Right lobe of liver (tissue), 6 donors: Measurements from ENCODE around the gene CSNK1G3. TPM values are rescaled to one million over a fixed set of nuclear protein-coding genes. Genes with fewer than 3 reads are reported as not detected.
"Not testable (repeated sequence)": the region's sequence is repeated elsewhere in the genome, so short reads cannot be mapped to it uniquely, and the experiment has no call there.

ENCODE experiments used
- ATAC-seq, 4 donors: fragments of 200-7000 bp; cut with Tn5 transposase; one replicate each; pipeline ENCODE4 v1.9.1; 2020; ENCODE audit warnings: mild to moderate bottlenecking in 4 of 4, moderate library complexity in 4 of 4
- DNase-seq, 3 donors: peaks; one replicate each; pipeline ENCODE4 v3.0.0-alpha.2; 2020
- H3K27ac ChIP-seq, 3 donors: fragments of 200-600 bp; one replicate each; pipeline ENCODE4 v1.8.0; 2022
- H3K27me3 ChIP-seq, 2 donors: fragments of 200-600 bp; one replicate each; pipeline ENCODE4 v1.8.0; 2022
- H3K36me3 ChIP-seq, 4 donors: fragments of 200-600 bp; sonication (generic) in 1 of 4; one replicate each; pipeline versions ENCODE4 v1.5.1 to v1.8.0; 2017 to 2022; ENCODE audit warnings: control low read depth in 1 of 4
- H3K4me1 ChIP-seq, 4 donors: fragments of 200-600 bp; sonication (generic) in 1 of 4; one replicate each; pipeline versions ENCODE4 v1.5.1 to v1.8.0; 2017 to 2022; ENCODE audit warnings: control low read depth in 1 of 4
- H3K4me3 ChIP-seq, 3 donors: fragments of 200-600 bp; one replicate each; pipeline ENCODE4 v1.8.0; 2022
- H3K9me3 ChIP-seq, 4 donors: fragments of 200-600 bp; sonication (generic) in 1 of 4; one replicate each; pipeline versions ENCODE4 v1.5.1 to v1.8.0; 2017 to 2022; ENCODE audit warnings: control low read depth in 1 of 4
- CTCF ChIP-seq, 4 donors: fragments of 200-600 bp in 3 of 4; fragments of 450-650 bp in 1 of 4; IDR thresholded peaks; one replicate each; pipeline versions ENCODE4 v1.5.1 to v1.8.0; 2016 to 2022; ENCODE audit warnings: antibody characterized with exemption in 4 of 4, mild to moderate bottlenecking in 2 of 4
- POLR2A ChIP-seq: fragments of 450-650 bp; IDR thresholded peaks from one replicate; pipeline ENCODE4 v1.6.1; 2017; ENCODE audit warnings: antibody characterized with exemption, mild to moderate bottlenecking
- WGBS: methylation state at CpG from one replicate; pipeline ENCODE4 v1.1.6; 2018; ENCODE audit warnings: low coverage, low lambda C conversion rate; ENCODE audit not compliant: insufficient coverage; ENCODE audit errors: missing lambda C conversion rate; 5-methylcytosine and 5-hydroxymethylcytosine counted together
- intact Hi-C, 2 donors: fragments of 100-400 bp; cut with DNase I; formaldehyde crosslinking; loops; one replicate each; pipeline versions ENCODE4 v1.11.2 to v1.14.1; 2022
- total RNA-seq, 6 experiments: library from RNA; depleted of rRNA in 2 of 6; stranded (reverse); fragments of >200 nt in 2 of 6; fragmentation: NEBNext Ultra II Directional in 3 of 6; extraction: Animal tissue kit (Norgen Biotek cat#: 25700) in 3 of 6; gene quantifications; one replicate each; pipeline versions ENCODE4 v1.1.0 to v1.2.4, GENCODE V29; 2016 to 2023
- donor health status: DM: no; HTN: yes; CAD: no.
- donor health status: DM: no; HTN: no; CAD: no.
- donor health status: DM: no; HTN: no; CAD: no.
- donor health status: DM: no; HTN: yes; CAD: no.
- donor health status: DM: no; HTN: yes; CAD: no.

CSNK1G3 gene
- total RNA-seq, 6 experiments from 2014 or later = 17.4 to 25.6 (median 19.6) TPM

DNA sequence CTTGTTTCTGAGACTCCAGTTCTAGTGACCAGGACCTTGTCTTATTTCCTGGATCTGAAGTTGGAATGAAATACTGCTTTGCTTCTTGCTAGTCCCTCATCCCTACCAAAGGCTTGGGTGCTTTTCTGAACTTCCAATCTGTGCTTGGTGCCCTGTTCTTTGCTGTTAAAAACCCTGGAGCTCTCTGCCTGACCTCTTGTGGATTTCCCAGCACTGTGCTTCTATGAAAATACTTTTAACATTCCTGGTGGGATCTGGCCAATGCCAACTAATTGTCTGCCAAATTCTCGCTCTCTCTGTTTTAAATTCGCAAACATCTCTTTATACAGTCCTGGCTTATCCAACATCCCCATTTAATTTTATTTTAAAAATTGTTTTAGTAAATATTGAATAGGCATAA, 26.7 kb upstream of the CSNK1G3 start:
- no peak for DNase-seq
- 46% methylated on average over 2 of the region's 2 CpGs for WGBS
- no peaks in the 10 kb centered on the region for H3K36me3 ChIP-seq
- no peaks in the 10 kb centered on the region for H3K27me3 ChIP-seq
- H3K4me1 ChIP-seq = peaks cover 0 to 13% (median 6%) of the 10 kb centered on the region in 4 donors
- H3K9me3 ChIP-seq = no peaks in the 10 kb centered on the region
- ATAC-seq = peak; percentile 56 to 68 (median 66)
- no peak overlapping the region for H3K4me3 ChIP-seq
- intact Hi-C loops = no loop called here
- no peak for TF ChIP-seq POLR2A
- peak in 3 of 4 donors; percentile 20 to 23 (median 21) for TF ChIP-seq CTCF (IDR thresholded peaks at IDR 0.05)
- no peak overlapping the region for H3K27ac ChIP-seq

DNA sequence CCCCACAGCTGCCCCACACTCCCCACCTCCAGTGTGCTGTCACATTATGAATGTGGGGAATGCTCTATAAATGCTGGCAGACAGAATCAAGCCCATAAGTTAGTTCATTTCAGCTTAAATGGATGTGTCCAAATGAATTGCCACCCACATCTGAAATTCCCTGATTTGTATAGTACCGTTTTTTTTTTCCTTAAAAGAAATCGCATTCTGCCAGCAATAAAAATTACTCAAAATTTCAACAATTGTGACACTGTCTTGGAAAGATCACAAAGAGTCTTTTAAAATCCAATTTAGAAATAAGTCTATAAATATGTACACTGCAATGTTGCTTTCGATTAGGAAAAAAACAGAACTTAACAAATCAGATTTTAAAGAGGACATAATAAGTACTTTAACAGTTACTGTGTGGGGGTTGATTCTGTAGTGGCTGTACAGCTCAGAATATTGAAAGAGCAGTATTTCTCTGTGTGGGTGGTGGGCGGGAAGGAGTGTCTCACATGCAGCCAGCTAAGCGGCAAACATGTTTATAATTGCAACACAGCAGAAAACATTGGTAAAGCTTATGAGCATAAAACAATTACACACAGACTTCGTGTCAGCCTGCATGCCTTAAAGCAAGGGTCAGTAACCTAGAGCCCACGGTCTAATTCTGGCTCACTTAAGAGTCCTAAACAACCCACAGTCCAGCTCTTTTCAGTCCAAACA, 24.9 kb upstream of the CSNK1G3 start:
- DNase-seq (peak in 1 of 3 donors; percentile 18), ATAC-seq (peak; percentile 41 to 81 (median 64))
- H3K27me3 ChIP-seq = no peaks in the 10 kb centered on the region
- intact Hi-C loops = no loop called here
- 15% methylated on average over 7 of the region's 7 CpGs for WGBS
- H3K9me3 ChIP-seq = no peaks in the 10 kb centered on the region
- H3K4me1 ChIP-seq = peaks cover 0 to 13% (median 6%) of the 10 kb centered on the region in 4 donors
- H3K4me3 ChIP-seq = no peak overlapping the region
- no peak overlapping the region for H3K27ac ChIP-seq
- no peak for TF ChIP-seq POLR2A
- no peak for TF ChIP-seq CTCF (IDR thresholded peaks at IDR 0.05)
- no peaks in the 10 kb centered on the region for H3K36me3 ChIP-seq

GRCh38 chr5:123490974-123491373, 21.0 kb upstream of the CSNK1G3 start:
- Histone ChIP-seq H3K27ac (no peak overlapping the region), H3K27me3 (no peaks in the 10 kb centered on the region), H3K4me3 (no peak overlapping the region), H3K4me1 (peaks cover 0 to 9% (median 0%) of the 10 kb centered on the region in 4 donors), H3K36me3 (no peaks in the 10 kb centered on the region), H3K9me3 (no peaks in the 10 kb centered on the region)
- ATAC-seq (no peak), DNase-seq (no peak)
- no peak for TF ChIP-seq POLR2A
- intact Hi-C loops = no loop called here
- 77% methylated on average over 5 of the region's 5 CpGs for WGBS

- H3K4me3 ChIP-seq, intact Hi-C loops, DNase-seq, H3K36me3 ChIP-seq, H3K9me3 ChIP-seq, ATAC-seq, H3K27ac ChIP-seq, H3K27me3 ChIP-seq, H3K4me1 ChIP-seq: not testable (repeated sequence)
- 77% methylated on average over 2 of the region's 2 CpGs for WGBS
Measured at GRCh38 chr5:123495211-123495610, 16.8 kb upstream of the CSNK1G3 start.

DNA sequence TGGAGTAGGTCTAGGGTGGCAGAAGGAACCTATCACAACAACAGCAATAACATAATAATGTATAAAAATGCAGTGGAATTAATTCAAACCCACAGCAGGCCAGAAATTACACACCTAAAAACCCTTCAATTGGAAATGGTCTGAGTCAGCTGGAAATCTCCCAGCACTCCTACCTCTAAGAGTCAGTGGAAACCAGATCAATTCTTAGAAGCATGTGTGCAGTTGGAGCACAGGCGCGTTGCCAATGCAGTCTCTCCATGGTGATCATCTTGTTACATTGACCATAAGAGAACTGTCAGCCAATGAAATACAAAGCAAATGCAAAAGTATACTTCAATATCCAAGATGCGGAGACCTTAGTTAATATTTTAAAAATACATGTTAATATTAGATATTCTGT, 15.1 kb upstream of the CSNK1G3 start:
- Histone ChIP-seq H3K27ac (no peak overlapping the region), H3K9me3 (no peaks in the 10 kb centered on the region), H3K27me3 (no peaks in the 10 kb centered on the region), H3K4me1 (no peaks in the 10 kb centered on the region), H3K4me3 (no peak overlapping the region), H3K36me3 (no peaks in the 10 kb centered on the region)
- peak in 2 of 3 donors; percentile 34 to 49 for DNase-seq
- TF ChIP-seq POLR2A (no peak), CTCF (IDR thresholded peaks at IDR 0.05) (no peak)
- WGBS = 67% methylated on average over 3 of the region's 3 CpGs
- peak; percentile 44 to 75 (median 65) for ATAC-seq
- intact Hi-C loops = no loop called here
